Cardiac muscle cell (in vitro differentiated cells and primary cell): ENCODE results near the gene LRRC7. TPM values are rescaled to one million over a fixed set of nuclear protein-coding genes. Genes with fewer than 3 reads are reported as not detected.

Experiments used
- DNase-seq, 2 donors: peaks; one replicate each; pipeline versions ENCODE4 v3.0.0 to v3.0.0-alpha.2; 2010 to 2017; ENCODE audit warnings: low read depth in 1 of 2, low spot score in 1 of 2
- H3K27ac ChIP-seq: fragments of 200-600 bp; sonication (generic); 2 replicates; pipeline ENCODE4 v1.5.1; 2016
- H3K27me3 ChIP-seq: fragments of 200-600 bp; sonication (generic); 2 replicates; pipeline ENCODE4 v1.6.0; 2016; ENCODE audit warnings: control low read depth
- H3K36me3 ChIP-seq: fragments of 200-600 bp; sonication (generic); 2 replicates; pipeline ENCODE4 v1.5.1; 2016; ENCODE audit warnings: control low read depth
- H3K4me1 ChIP-seq: fragments of 200-600 bp; sonication (generic); 2 replicates; pipeline ENCODE4 v1.8.1; 2017; ENCODE audit warnings: low read depth, mild to moderate bottlenecking, mixed run types
- H3K4me3 ChIP-seq: fragments of 200-600 bp; sonication (generic); 2 replicates; pipeline ENCODE4 v1.5.1; 2016; ENCODE audit warnings: mild to moderate bottlenecking
- H3K9me3 ChIP-seq: fragments of 200-600 bp; sonication (generic); 2 replicates; pipeline ENCODE4 v1.5.1; 2017; ENCODE audit warnings: low read depth, mild to moderate bottlenecking, control low read depth
- polyA plus RNA-seq: library from polyadenylated mRNA; unstranded; fragments of >200 nt; fragmentation: Nextera tagmentation; extraction: Ambion mirVana; gene quantifications from 2 replicates; pipeline ENCODE4 v1.2.1, GENCODE V29; 2016
- total RNA-seq: library from RNA; depleted of rRNA; stranded (reverse); fragments of >200 nt; gene quantifications from 2 replicates; pipeline ENCODE4 v1.2.3, GENCODE V29; 2016
- TF ChIP-seq, protein P1 (sequence below): IDR thresholded peaks from 2 replicates; pipeline ENCODE4 v1.5.1; 2012; ENCODE audit warnings: low read depth, mild to moderate bottlenecking, low read length

The LRRC7 gene
- total and polyA plus RNA-seq, 2 experiments from 2014 or later = 0.09 TPM; not detected in 1

DNA sequence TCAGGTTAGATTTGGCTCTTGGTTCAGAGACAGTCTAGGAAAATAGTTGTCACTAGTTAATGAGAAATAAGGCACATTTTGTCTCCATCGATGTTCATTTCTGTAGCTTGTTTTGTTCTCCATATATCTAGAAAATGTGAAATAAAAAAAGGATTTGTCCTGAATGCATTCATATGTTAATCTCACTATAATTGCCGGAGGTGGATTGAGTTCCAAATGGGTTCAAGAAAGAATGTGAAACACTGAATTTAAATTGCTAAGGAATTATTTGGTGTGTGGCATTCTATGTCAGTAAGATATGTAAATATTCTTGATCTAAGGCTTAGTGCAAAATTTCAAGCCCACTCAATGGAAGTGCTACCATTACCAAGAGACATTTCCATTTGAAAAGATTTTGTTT is 176.7 kb downstream of the LRRC7 start:
- H3K27me3 ChIP-seq = no peaks in the 10 kb centered on the region
- no peak for DNase-seq
- H3K4me3 ChIP-seq = no peak overlapping the region
- H3K27ac ChIP-seq = no peak overlapping the region
- TF ChIP-seq, protein P1, sequence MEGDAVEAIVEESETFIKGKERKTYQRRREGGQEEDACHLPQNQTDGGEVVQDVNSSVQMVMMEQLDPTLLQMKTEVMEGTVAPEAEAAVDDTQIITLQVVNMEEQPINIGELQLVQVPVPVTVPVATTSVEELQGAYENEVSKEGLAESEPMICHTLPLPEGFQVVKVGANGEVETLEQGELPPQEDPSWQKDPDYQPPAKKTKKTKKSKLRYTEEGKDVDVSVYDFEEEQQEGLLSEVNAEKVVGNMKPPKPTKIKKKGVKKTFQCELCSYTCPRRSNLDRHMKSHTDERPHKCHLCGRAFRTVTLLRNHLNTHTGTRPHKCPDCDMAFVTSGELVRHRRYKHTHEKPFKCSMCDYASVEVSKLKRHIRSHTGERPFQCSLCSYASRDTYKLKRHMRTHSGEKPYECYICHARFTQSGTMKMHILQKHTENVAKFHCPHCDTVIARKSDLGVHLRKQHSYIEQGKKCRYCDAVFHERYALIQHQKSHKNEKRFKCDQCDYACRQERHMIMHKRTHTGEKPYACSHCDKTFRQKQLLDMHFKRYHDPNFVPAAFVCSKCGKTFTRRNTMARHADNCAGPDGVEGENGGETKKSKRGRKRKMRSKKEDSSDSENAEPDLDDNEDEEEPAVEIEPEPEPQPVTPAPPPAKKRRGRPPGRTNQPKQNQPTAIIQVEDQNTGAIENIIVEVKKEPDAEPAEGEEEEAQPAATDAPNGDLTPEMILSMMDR = no peak
- H3K4me1 ChIP-seq = no peaks in the 10 kb centered on the region
- no peaks in the 10 kb centered on the region for H3K9me3 ChIP-seq
- H3K36me3 ChIP-seq = no peaks in the 10 kb centered on the region

DNA sequence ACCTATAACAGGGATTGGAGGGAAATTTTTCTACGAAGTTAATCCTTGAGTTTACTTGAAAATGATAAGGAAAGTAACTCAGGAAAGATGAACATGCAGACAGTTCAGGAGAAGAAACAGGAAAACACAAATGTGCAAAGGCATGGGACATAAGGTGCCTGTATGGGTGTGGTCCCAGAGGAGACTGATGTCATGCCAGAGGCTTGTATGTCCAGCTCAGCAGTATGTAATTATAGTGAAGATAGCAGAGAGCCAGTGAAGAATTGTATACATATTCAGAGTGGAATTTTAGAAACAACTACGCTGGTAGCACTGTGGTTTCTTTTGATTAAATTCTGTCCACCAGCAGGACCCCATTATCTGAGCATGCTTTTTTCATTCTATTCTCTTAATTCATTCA is 179.5 kb downstream of the LRRC7 start:
- Histone ChIP-seq H3K36me3 (no peaks in the 10 kb centered on the region), H3K27me3 (no peaks in the 10 kb centered on the region), H3K4me1 (no peaks in the 10 kb centered on the region), H3K4me3 (no peak overlapping the region), H3K27ac (no peak overlapping the region), H3K9me3 (no peaks in the 10 kb centered on the region)
- DNase-seq = no peak
- TF ChIP-seq, protein P1 = no peak

DNA sequence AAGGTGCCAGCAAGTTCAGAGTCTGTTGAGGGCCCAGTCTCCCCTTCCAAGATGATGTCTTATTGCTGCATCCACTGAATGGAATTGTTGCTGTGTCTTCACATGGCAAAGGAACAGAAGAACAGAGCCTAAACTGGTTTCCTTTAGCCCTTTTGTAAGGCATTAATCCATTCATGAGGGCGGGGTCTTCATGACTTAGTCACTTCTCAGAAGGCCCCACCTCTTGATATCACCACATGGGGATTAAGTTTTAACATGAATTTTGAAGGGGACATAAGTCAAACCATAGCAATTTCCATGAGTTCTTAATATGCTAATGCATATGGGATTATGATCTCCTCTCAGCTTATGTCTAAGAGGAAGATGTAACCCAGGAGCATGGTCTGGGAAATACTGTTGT is 182.9 kb downstream of the LRRC7 start:
- H3K4me1 ChIP-seq = no peaks in the 10 kb centered on the region
- H3K36me3 ChIP-seq = no peaks in the 10 kb centered on the region
- no peak overlapping the region for H3K4me3 ChIP-seq
- TF ChIP-seq, protein P1 = no peak
- no peaks in the 10 kb centered on the region for H3K9me3 ChIP-seq
- no peak overlapping the region for H3K27ac ChIP-seq
- no peaks in the 10 kb centered on the region for H3K27me3 ChIP-seq
- DNase-seq = no peak

DNA sequence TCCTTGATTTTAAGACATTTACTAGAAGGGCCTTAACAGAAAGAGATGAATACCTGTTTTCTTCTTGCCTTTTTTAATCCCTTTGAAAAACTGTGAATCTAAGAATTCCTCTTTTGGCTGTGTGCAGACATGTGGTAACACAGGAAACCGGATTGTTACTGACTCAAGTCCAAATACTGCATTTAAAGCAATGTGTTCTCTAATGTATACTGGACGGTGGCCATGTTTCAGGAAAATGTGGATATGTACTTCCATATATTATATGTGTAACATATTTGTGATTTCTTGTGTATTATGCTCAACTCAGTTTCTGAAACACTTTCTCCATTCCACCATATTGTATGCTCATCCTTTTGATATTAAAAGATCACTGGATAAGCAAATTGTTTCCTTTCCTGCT is 185.1 kb downstream of the LRRC7 start:
- Histone ChIP-seq H3K9me3 (no peaks in the 10 kb centered on the region), H3K4me1 (no peaks in the 10 kb centered on the region), H3K4me3 (no peak overlapping the region), H3K27ac (no peak overlapping the region), H3K27me3 (no peaks in the 10 kb centered on the region), H3K36me3 (no peaks in the 10 kb centered on the region)
- TF ChIP-seq, protein P1 = no peak
- no peak for DNase-seq

DNA sequence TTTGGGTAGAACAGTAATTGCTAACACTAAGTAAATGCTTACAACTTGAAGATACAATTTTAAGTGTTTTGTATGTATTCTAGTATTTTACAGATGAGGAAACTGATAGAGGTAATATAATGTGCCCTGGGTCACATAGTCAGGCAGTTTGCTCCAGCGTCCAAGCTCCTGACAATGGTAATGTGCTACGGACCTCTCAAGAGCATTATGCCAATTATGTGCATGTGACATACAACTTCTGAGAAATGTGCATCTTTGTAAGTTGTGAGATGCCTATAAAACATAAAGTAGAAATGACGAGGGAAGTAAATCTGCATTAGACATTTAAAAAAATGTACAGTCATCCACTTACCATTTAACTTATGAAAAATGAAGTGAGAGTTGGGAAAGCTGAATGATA is 186.8 kb downstream of the LRRC7 start:
- no peaks in the 10 kb centered on the region for H3K36me3 ChIP-seq
- DNase-seq = no peak
- H3K9me3 ChIP-seq = no peaks in the 10 kb centered on the region
- no peaks in the 10 kb centered on the region for H3K27me3 ChIP-seq
- H3K4me3 ChIP-seq = no peak overlapping the region
- no peak overlapping the region for H3K27ac ChIP-seq
- no peaks in the 10 kb centered on the region for H3K4me1 ChIP-seq
- TF ChIP-seq, protein P1 = no peak

DNA sequence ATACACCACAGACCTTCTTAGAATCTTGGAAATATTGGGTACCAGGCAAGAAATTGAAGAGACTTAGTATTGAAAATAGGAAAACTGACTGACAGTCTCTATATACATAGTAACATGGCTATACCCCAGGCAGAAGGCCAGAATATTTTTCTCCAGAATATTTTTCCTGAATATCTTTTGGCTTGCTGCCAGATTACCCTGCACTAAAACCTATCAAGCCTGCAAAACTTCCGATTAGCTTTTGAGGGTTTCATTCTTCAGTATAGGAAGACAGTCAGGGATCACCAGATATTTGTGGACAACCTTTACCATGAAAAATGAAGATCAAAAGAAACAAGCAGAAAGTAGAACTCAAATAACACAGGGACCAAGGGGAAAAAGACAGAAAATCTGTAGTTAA is 187.9 kb downstream of the LRRC7 start:
- TF ChIP-seq, protein P1 = no peak
- H3K27me3 ChIP-seq = no peaks in the 10 kb centered on the region
- H3K27ac ChIP-seq = no peak overlapping the region
- no peaks in the 10 kb centered on the region for H3K4me1 ChIP-seq
- H3K9me3 ChIP-seq = no peaks in the 10 kb centered on the region
- no peak overlapping the region for H3K4me3 ChIP-seq
- H3K36me3 ChIP-seq = no peaks in the 10 kb centered on the region
- DNase-seq = no peak
